ENCODE measurements around the gene ABCA1. TPM values are rescaled to one million over a fixed set of nuclear protein-coding genes. Genes with fewer than 3 reads are reported as not detected.

ABCA1 gene
- polyA plus RNA-seq, 6 donors from 2014 or later: 3.0 to 8.4 (median 7.1) TPM

DNA sequence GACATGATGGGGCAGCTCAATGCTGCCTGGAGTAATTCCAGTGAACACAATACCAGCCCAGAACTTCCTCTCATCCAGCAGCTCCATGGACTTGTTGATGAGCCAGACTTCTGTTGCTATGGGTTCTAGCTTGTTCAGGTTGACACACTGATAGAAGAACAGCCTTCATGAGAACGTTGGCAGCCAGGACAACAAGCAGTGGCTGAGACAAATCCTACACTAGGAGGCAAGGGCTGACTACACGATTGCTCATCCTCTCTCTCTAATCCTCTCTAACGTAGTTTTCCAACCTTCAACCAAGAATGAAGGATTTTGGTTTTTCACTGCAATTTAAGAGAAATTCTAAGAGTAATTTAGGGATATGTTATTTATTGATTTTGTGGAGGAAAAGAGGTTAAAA is 96.3 kb downstream of the ABCA1 start:
- no peak for ATAC-seq (ENCODE audit: low read depth in 2 of 2)
- no peak overlapping the region for H3K4me3 Mint-ChIP-seq
- no peaks in the 10 kb centered on the region for H3K27me3 Mint-ChIP-seq
- DNase-seq: no peak
- H3K36me3 Mint-ChIP-seq: peaks cover 49 to 52% of the 10 kb centered on the region in 2 donors
- H3K27ac Mint-ChIP-seq: peak overlapping the region in 2 of 6 donors; percentile 10 to 30
- H3K4me1 Mint-ChIP-seq: peaks cover 0 to 5% (median 4%) of the 10 kb centered on the region in 3 donors
- H3K9me3 Mint-ChIP-seq: no peaks in the 10 kb centered on the region

GRCh38 chr9:104826911-104827310 is 101.0 kb downstream of the ABCA1 start:
- Mint-ChIP-seq H3K36me3 (peaks cover 61 to 71% of the 10 kb centered on the region in 2 donors), H3K9me3 (no peaks in the 10 kb centered on the region), H3K27me3 (no peaks in the 10 kb centered on the region), H3K27ac (peak overlapping the region in 2 of 6 donors; percentile 41 to 70), H3K4me3 (no peak overlapping the region), H3K4me1 (peaks cover 0 to 5% (median 0%) of the 10 kb centered on the region in 3 donors)
- ATAC-seq (ENCODE audit: low read depth in 2 of 2) (no peak), DNase-seq (no peak)

- DNase-seq (no peak), ATAC-seq (ENCODE audit: low read depth in 2 of 2) (no peak)
- peaks cover 54 to 65% of the 10 kb centered on the region in 2 donors for H3K36me3 Mint-ChIP-seq
- H3K4me1 Mint-ChIP-seq: peaks cover 0 to 5% (median 0%) of the 10 kb centered on the region in 3 donors
- H3K4me3 Mint-ChIP-seq: no peak overlapping the region
- no peaks in the 10 kb centered on the region for H3K27me3 Mint-ChIP-seq
- H3K9me3 Mint-ChIP-seq: no peaks in the 10 kb centered on the region
- peak overlapping the region in 1 of 6 donors; percentile 11 for H3K27ac Mint-ChIP-seq
Observed at GRCh38 chr9:104826079-104826775, 101.7 kb downstream of the ABCA1 start.

DNA sequence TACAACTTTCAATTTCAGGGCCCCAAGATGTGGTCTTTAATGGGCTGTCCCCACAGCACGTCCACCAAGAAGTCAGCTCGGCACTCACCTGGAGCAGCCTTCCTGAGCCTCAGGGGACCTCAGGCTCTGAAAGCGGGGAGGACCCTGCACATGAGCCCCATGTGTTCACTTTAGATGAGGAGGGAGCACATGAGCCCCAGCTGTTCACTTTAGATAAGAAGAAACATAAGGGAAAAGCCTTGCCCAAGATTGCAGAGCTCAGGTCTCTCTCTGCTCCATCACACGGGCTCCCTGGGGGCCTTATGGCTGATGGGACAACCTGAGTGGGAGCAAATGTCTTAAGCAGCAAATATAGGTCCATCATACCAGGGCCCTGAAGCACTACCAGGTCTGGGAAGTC is 107.6 kb downstream of the ABCA1 start:
- Mint-ChIP-seq H3K36me3 (peaks cover 56 to 58% of the 10 kb centered on the region in 2 donors), H3K9me3 (no peaks in the 10 kb centered on the region), H3K4me3 (no peak overlapping the region), H3K4me1 (no peaks in the 10 kb centered on the region), H3K27ac (peak overlapping the region in 1 of 6 donors; percentile 37), H3K27me3 (no peaks in the 10 kb centered on the region)
- DNase-seq (no peak), ATAC-seq (ENCODE audit: low read depth in 2 of 2) (no peak)

- H3K27me3 Mint-ChIP-seq: no peaks in the 10 kb centered on the region
- H3K4me3 Mint-ChIP-seq: no peak overlapping the region
Observed at GRCh38 chr9:104819033-104819432, 108.9 kb downstream of the ABCA1 start.

DNA sequence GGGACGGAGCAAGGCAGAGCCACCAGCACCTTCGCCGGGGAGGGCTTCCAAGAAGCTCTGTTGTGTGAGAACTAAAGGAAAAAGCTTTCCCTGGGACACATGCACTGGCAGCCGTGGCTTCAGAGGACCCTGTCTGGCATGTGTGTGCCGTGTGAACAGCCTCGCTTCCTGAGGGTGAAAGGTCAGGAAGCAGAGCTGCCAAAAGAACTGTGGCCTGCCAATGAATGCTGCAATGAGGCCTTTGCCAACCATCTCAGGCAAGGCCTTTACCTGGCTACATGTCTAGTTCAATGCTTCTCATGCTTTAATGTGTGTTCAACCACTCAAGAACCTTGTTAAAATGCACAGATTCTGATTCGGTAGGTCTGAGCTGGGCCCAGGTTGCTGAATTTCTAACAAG is 110.5 kb downstream of the ABCA1 start:
- DNase-seq: no peak
- no peaks in the 10 kb centered on the region for H3K27me3 Mint-ChIP-seq
- no peaks in the 10 kb centered on the region for H3K4me1 Mint-ChIP-seq
- no peak for ATAC-seq (ENCODE audit: low read depth in 2 of 2)
- no peaks in the 10 kb centered on the region for H3K9me3 Mint-ChIP-seq
- H3K27ac Mint-ChIP-seq: no peak overlapping the region
- H3K4me3 Mint-ChIP-seq: no peak overlapping the region
- peaks cover 36 to 50% of the 10 kb centered on the region in 2 donors for H3K36me3 Mint-ChIP-seq

More at GRCh38 chr9:104819033-104819432, 108.9 kb downstream of the ABCA1 start:
- H3K4me1 Mint-ChIP-seq: no peaks in the 10 kb centered on the region
- DNase-seq (no peak), ATAC-seq (ENCODE audit: low read depth in 2 of 2) (no peak)
- H3K27ac Mint-ChIP-seq: peak overlapping the region in 2 of 6 donors; percentile 57 to 92
- H3K36me3 Mint-ChIP-seq: peaks cover 52 to 53% of the 10 kb centered on the region in 2 donors
- H3K9me3 Mint-ChIP-seq: no peaks in the 10 kb centered on the region

- no peaks in the 10 kb centered on the region for H3K27me3 Mint-ChIP-seq
- no peaks in the 10 kb centered on the region for H3K9me3 Mint-ChIP-seq
- DNase-seq: no peak
- no peak overlapping the region for H3K4me3 Mint-ChIP-seq
- no peak for ATAC-seq (ENCODE audit: low read depth in 2 of 2)
- peaks cover 41 to 50% of the 10 kb centered on the region in 2 donors for H3K36me3 Mint-ChIP-seq
- no peaks in the 10 kb centered on the region for H3K4me1 Mint-ChIP-seq
- no peak overlapping the region for H3K27ac Mint-ChIP-seq
Observed at GRCh38 chr9:104815851-104816565, 111.9 kb downstream of the ABCA1 start.

DNA sequence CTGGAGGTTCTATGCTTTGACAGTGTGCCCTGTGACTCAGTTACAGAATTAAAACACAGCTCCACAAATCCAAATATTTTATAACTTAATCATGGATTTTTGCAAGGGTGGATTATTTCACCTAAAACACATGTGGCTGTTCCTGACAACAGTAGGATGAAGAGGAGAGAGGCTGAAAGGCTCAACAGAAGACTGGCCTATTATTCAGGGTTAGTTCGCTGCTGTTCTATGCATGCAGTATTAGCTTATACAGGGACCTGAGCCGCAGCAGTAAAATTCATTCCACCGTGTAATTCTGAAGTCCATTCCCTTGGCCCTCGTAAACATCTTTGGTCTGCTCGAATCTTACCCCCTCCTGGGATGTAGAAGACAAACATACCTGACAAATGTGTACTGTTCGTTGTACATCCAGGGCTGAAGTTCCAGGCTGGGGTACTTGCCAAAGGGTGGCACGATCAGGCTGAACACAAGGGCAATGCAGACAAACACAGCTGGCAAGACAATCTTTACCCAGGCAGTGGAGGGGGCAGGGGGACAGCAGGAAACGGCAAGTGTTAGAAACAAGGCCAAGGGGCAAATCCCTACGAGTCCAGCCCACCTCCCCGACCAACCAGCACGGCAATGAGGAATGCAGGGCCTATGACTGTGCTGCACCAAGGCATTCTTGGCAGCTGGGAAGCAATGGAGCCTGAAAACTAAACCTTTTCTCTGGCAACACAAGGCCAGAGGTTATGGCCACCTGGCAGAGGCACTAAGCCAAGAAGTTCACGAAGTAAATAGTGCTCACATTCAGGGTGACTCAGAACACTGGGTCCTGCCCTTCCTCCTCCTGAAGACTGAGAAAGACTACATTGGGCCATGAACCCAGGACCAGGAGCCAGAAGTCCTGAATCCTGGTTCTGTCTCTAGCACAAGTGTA is 117.3 kb downstream of the ABCA1 start:
- H3K27ac Mint-ChIP-seq: peak overlapping the region in 1 of 6 donors; percentile 39
- H3K4me3 Mint-ChIP-seq: no peak overlapping the region
- ATAC-seq (ENCODE audit: low read depth in 2 of 2) (no peak), DNase-seq (no peak)
- H3K4me1 Mint-ChIP-seq: no peaks in the 10 kb centered on the region
- H3K27me3 Mint-ChIP-seq: no peaks in the 10 kb centered on the region
- H3K36me3 Mint-ChIP-seq: peaks cover 22 to 37% of the 10 kb centered on the region in 2 donors
- H3K9me3 Mint-ChIP-seq: no peaks in the 10 kb centered on the region

DNA sequence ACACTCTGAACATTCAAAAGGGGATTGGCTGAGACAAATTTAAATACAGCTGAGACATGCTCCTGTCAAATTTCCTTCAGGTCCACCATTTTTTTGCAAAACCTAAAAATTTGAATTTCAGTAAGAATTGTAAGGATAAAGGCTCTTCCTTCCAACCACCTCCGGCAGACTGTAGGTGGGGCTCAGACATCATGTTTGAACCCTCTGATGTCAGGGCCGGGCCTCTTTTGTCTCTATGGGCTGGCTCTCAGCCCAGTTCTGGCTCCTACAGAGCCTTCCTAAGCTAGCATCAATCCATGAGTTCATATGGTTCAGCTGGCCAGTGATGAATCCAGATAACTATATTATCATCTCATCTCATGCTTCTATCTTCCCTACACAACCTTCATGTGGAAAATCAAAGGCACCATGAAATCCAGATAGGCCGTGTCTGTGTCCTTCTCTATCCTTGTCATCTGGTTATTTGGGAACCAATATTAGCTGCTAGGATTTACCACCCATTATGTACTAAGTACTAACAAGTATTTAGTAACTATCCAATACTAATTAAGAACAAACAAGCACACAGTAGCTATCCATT is 119.8 kb downstream of the ABCA1 start:
- H3K4me3 Mint-ChIP-seq: no peak overlapping the region
- ATAC-seq (ENCODE audit: low read depth in 2 of 2) (no peak), DNase-seq (no peak)
- H3K27me3 Mint-ChIP-seq: no peaks in the 10 kb centered on the region
- H3K4me1 Mint-ChIP-seq: no peaks in the 10 kb centered on the region
- no peaks in the 10 kb centered on the region for H3K9me3 Mint-ChIP-seq
- H3K27ac Mint-ChIP-seq: peak overlapping the region in 1 of 6 donors; percentile 23
- peaks cover 22 to 25% of the 10 kb centered on the region in 2 donors for H3K36me3 Mint-ChIP-seq

GRCh38 chr9:104805441-104805840 is 122.5 kb downstream of the ABCA1 start:
- no peak overlapping the region for H3K4me3 Mint-ChIP-seq
- H3K4me1 Mint-ChIP-seq: no peaks in the 10 kb centered on the region
- no peaks in the 10 kb centered on the region for H3K27me3 Mint-ChIP-seq
- peaks cover 21 to 23% of the 10 kb centered on the region in 2 donors for H3K36me3 Mint-ChIP-seq
- H3K27ac Mint-ChIP-seq: no peak overlapping the region
- no peak for DNase-seq
- no peak for ATAC-seq (ENCODE audit: low read depth in 2 of 2)
- no peaks in the 10 kb centered on the region for H3K9me3 Mint-ChIP-seq

GRCh38 chr9:104802906-104803305 is 125.0 kb downstream of the ABCA1 start:
- H3K4me1 Mint-ChIP-seq: no peaks in the 10 kb centered on the region
- peaks cover 29 to 30% of the 10 kb centered on the region in 2 donors for H3K36me3 Mint-ChIP-seq
- DNase-seq (no peak), ATAC-seq (ENCODE audit: low read depth in 2 of 2) (no peak)
- peak overlapping the region in 1 of 6 donors; percentile 12 for H3K27ac Mint-ChIP-seq
- H3K27me3 Mint-ChIP-seq: no peaks in the 10 kb centered on the region
- no peak overlapping the region for H3K4me3 Mint-ChIP-seq
- H3K9me3 Mint-ChIP-seq: no peaks in the 10 kb centered on the region

DNA sequence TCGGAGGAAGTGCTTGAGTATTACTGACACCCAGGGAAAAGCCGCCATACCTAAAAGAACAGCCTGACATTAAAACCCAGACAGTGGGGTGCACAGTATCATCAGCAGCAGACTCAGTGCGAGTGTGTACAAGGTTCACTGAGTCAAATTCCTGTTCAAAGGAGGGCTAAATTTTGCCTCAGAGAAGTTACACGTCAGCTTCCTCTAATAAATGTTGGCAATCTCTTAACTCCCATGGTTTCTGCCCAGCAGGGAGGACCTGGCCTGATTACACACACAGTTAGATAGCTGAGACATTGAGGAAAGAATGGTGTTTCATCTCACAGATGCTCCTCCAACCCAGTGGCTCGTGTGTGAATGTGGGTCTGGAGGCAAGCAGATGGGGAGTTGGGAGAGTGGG is 125.8 kb downstream of the ABCA1 start:
- Mint-ChIP-seq H3K9me3 (no peaks in the 10 kb centered on the region), H3K27me3 (no peaks in the 10 kb centered on the region), H3K4me1 (no peaks in the 10 kb centered on the region), H3K4me3 (no peak overlapping the region), H3K27ac (peak overlapping the region in 2 of 6 donors; percentile 78 to 90), H3K36me3 (peaks cover 36 to 38% of the 10 kb centered on the region in 2 donors)
- no peak for ATAC-seq (ENCODE audit: low read depth in 2 of 2)
- DNase-seq: no peak

Measured in naive B cell (primary cell).